Measurements from ENCODE around the gene CNNM4. TPM values are rescaled to one million over a fixed set of nuclear protein-coding genes. Genes with fewer than 3 reads are reported as not detected.

CNNM4 gene
- 17.9 TPM for polyA plus RNA-seq
- long read RNA-seq, donor 1, full-length matches to known transcripts, result 2 of 8 reads
- long read RNA-seq, donor 1, partial matches to known transcripts, result 6 of 8 reads
- long read RNA-seq, donor 1, other reads (novel, unspliced or antisense), result 0 of 8 reads
- long read RNA-seq, donor 2, full-length matches to known transcripts, result 6 of 6 reads
- long read RNA-seq, donor 2, partial matches to known transcripts, result 0 of 6 reads
- long read RNA-seq, donor 2, other reads (novel, unspliced or antisense), result 0 of 6 reads
- long read RNA-seq, donor 3, result 0 reads
- long read RNA-seq, donor 4, result 0 reads
- long read RNA-seq, donor 5, full-length matches to known transcripts, result 4 of 15 reads
- long read RNA-seq, donor 5, partial matches to known transcripts, result 11 of 15 reads
- long read RNA-seq, donor 5, other reads (novel, unspliced or antisense), result 0 of 15 reads
- long read RNA-seq, donor 6, full-length matches to known transcripts, result 1 of 20 reads
- long read RNA-seq, donor 6, partial matches to known transcripts, result 19 of 20 reads
- long read RNA-seq, donor 6, other reads (novel, unspliced or antisense), result 0 of 20 reads
- long read RNA-seq, donor 7, full-length matches to known transcripts, result 2 of 18 reads
- long read RNA-seq, donor 7, partial matches to known transcripts, result 16 of 18 reads
- long read RNA-seq, donor 7, other reads (novel, unspliced or antisense), result 0 of 18 reads
- long read RNA-seq, donor 8, full-length matches to known transcripts, result 1 of 27 reads
- long read RNA-seq, donor 8, partial matches to known transcripts, result 26 of 27 reads
- long read RNA-seq, donor 8, other reads (novel, unspliced or antisense), result 0 of 27 reads
- long read RNA-seq, donor 9, full-length matches to known transcripts, result 1 of 7 reads
- long read RNA-seq, donor 9, partial matches to known transcripts, result 6 of 7 reads
- long read RNA-seq, donor 9, other reads (novel, unspliced or antisense), result 0 of 7 reads
- long read RNA-seq, donor 10, full-length matches to known transcripts, result 1 of 6 reads
- long read RNA-seq, donor 10, partial matches to known transcripts, result 5 of 6 reads
- long read RNA-seq, donor 10, other reads (novel, unspliced or antisense), result 0 of 6 reads
- long read RNA-seq, donor 11, result 0 reads

- peak; percentile 96 to 98 for DNase-seq
- Histone ChIP-seq H3K9me3 (ENCODE audit: control insufficient read depth, low read depth, low read length) (no peaks in the 10 kb centered on the region), H3K36me3 (ENCODE audit: control insufficient read depth, insufficient read depth, low read length) (no peaks in the 10 kb centered on the region), H3K27me3 (ENCODE audit: control insufficient read depth, insufficient read depth, low read length) (no peaks in the 10 kb centered on the region), H3K4me3 (ENCODE audit: low read length) (peak within 1 kb of the TSS; percentile 86), H3K27ac (ENCODE audit: low read length) (peak within 1 kb of the TSS; percentile 82), H3K4me1 (ENCODE audit: control insufficient read depth, insufficient read depth, low read length) (peaks cover 45% of the 10 kb centered on the region)
- WGBS (ENCODE audit: insufficient coverage, low lambda C conversion rate), result 100% methylated on average over 1 of the region's 62 CpGs
Observed at GRCh38 chr2:96760036-96760985, at the start of gene CNNM4. Gene CNNM4, plus strand, starts transcription at chr2:96760902. Its CDS starts 98 bp downstream, at chr2:96761000.

GRCh38 chr2:96710985-96711384, 49.7 kb upstream of the CNNM4 start:
- 92% methylated on average over 3 of the region's 3 CpGs for WGBS (ENCODE audit: insufficient coverage, low lambda C conversion rate)

GRCh38 chr2:96715658-96716057, 45.0 kb upstream of the CNNM4 start:
- Histone ChIP-seq H3K4me3 (ENCODE audit: low read length) (no peak overlapping the region), H3K36me3 (ENCODE audit: control insufficient read depth, insufficient read depth, low read length) (peaks cover 41% of the 10 kb centered on the region), H3K27ac (ENCODE audit: low read length) (no peak overlapping the region), H3K9me3 (ENCODE audit: control insufficient read depth, low read depth, low read length) (no peaks in the 10 kb centered on the region), H3K27me3 (ENCODE audit: control insufficient read depth, insufficient read depth, low read length) (no peaks in the 10 kb centered on the region), H3K4me1 (ENCODE audit: control insufficient read depth, insufficient read depth, low read length) (peaks cover 7% of the 10 kb centered on the region)
- 80% methylated on average over 1 of the region's 5 CpGs for WGBS (ENCODE audit: insufficient coverage, low lambda C conversion rate)
- no peak for DNase-seq

More at GRCh38 chr2:96710985-96711384, 49.7 kb upstream of the CNNM4 start:
- DNase-seq, result no peak
- H3K36me3 ChIP-seq (ENCODE audit: control insufficient read depth, insufficient read depth, low read length), result peaks cover 71% of the 10 kb centered on the region
- H3K27ac ChIP-seq (ENCODE audit: low read length), result no peak overlapping the region
- H3K4me3 ChIP-seq (ENCODE audit: low read length), result no peak overlapping the region
- H3K27me3 ChIP-seq (ENCODE audit: control insufficient read depth, insufficient read depth, low read length), result no peaks in the 10 kb centered on the region
- H3K9me3 ChIP-seq (ENCODE audit: control insufficient read depth, low read depth, low read length), result no peaks in the 10 kb centered on the region
- peaks cover 7% of the 10 kb centered on the region for H3K4me1 ChIP-seq (ENCODE audit: control insufficient read depth, insufficient read depth, low read length)

GRCh38 chr2:96716388-96716787, 44.3 kb upstream of the CNNM4 start:
- H3K4me3 ChIP-seq (ENCODE audit: low read length), result no peak overlapping the region
- H3K4me1 ChIP-seq (ENCODE audit: control insufficient read depth, insufficient read depth, low read length), result peaks cover 8% of the 10 kb centered on the region
- no peak for DNase-seq
- no peak overlapping the region for H3K27ac ChIP-seq (ENCODE audit: low read length)
- no peaks in the 10 kb centered on the region for H3K9me3 ChIP-seq (ENCODE audit: control insufficient read depth, low read depth, low read length)
- no peaks in the 10 kb centered on the region for H3K27me3 ChIP-seq (ENCODE audit: control insufficient read depth, insufficient read depth, low read length)
- H3K36me3 ChIP-seq (ENCODE audit: control insufficient read depth, insufficient read depth, low read length), result peaks cover 34% of the 10 kb centered on the region

GRCh38 chr2:96726131-96726530, 34.6 kb upstream of the CNNM4 start:
- no peak overlapping the region for H3K27ac ChIP-seq (ENCODE audit: low read length)
- H3K4me3 ChIP-seq (ENCODE audit: low read length), result no peak overlapping the region
- H3K4me1 ChIP-seq (ENCODE audit: control insufficient read depth, insufficient read depth, low read length), result peaks cover 4% of the 10 kb centered on the region
- no peaks in the 10 kb centered on the region for H3K27me3 ChIP-seq (ENCODE audit: control insufficient read depth, insufficient read depth, low read length)
- peaks cover 48% of the 10 kb centered on the region for H3K36me3 ChIP-seq (ENCODE audit: control insufficient read depth, insufficient read depth, low read length)
- no peak for DNase-seq
- no peaks in the 10 kb centered on the region for H3K9me3 ChIP-seq (ENCODE audit: control insufficient read depth, low read depth, low read length)
- WGBS (ENCODE audit: insufficient coverage, low lambda C conversion rate), result 94% methylated on average over 2 of the region's 4 CpGs

- Histone ChIP-seq H3K27me3 (ENCODE audit: control insufficient read depth, insufficient read depth, low read length) (no peaks in the 10 kb centered on the region), H3K4me3 (ENCODE audit: low read length) (no peak overlapping the region), H3K9me3 (ENCODE audit: control insufficient read depth, low read depth, low read length) (no peaks in the 10 kb centered on the region), H3K27ac (ENCODE audit: low read length) (peak overlapping the region; percentile 21), H3K36me3 (ENCODE audit: control insufficient read depth, insufficient read depth, low read length) (peaks cover 56% of the 10 kb centered on the region), H3K4me1 (ENCODE audit: control insufficient read depth, insufficient read depth, low read length) (no peaks in the 10 kb centered on the region)
- peak; percentile 39 to 48 for DNase-seq
- WGBS (ENCODE audit: insufficient coverage, low lambda C conversion rate), result 67% methylated on average over 1 of the region's 5 CpGs
Observed at GRCh38 chr2:96727431-96727830, 33.3 kb upstream of the CNNM4 start.

- WGBS (ENCODE audit: insufficient coverage, low lambda C conversion rate), result no CpG with 5 or more reads among the region's 7 CpGs
Observed at GRCh38 chr2:96729748-96730147, 31.0 kb upstream of the CNNM4 start.

GRCh38 chr2:96730212-96730611, 30.5 kb upstream of the CNNM4 start:
- peaks cover 20% of the 10 kb centered on the region for H3K4me1 ChIP-seq (ENCODE audit: control insufficient read depth, insufficient read depth, low read length)
- WGBS (ENCODE audit: insufficient coverage, low lambda C conversion rate), result no CpG with 5 or more reads among the region's 2 CpGs
- no peak for DNase-seq
- H3K4me3 ChIP-seq (ENCODE audit: low read length), result no peak overlapping the region
- no peaks in the 10 kb centered on the region for H3K9me3 ChIP-seq (ENCODE audit: control insufficient read depth, low read depth, low read length)
- H3K27me3 ChIP-seq (ENCODE audit: control insufficient read depth, insufficient read depth, low read length), result no peaks in the 10 kb centered on the region
- peaks cover 79% of the 10 kb centered on the region for H3K36me3 ChIP-seq (ENCODE audit: control insufficient read depth, insufficient read depth, low read length)
- H3K27ac ChIP-seq (ENCODE audit: low read length), result no peak overlapping the region

More at GRCh38 chr2:96729748-96730147, 31.0 kb upstream of the CNNM4 start:
- no peaks in the 10 kb centered on the region for H3K9me3 ChIP-seq (ENCODE audit: control insufficient read depth, low read depth, low read length)
- no peak for DNase-seq
- no peak overlapping the region for H3K4me3 ChIP-seq (ENCODE audit: low read length)
- peaks cover 75% of the 10 kb centered on the region for H3K36me3 ChIP-seq (ENCODE audit: control insufficient read depth, insufficient read depth, low read length)
- H3K4me1 ChIP-seq (ENCODE audit: control insufficient read depth, insufficient read depth, low read length), result peaks cover 16% of the 10 kb centered on the region
- no peak overlapping the region for H3K27ac ChIP-seq (ENCODE audit: low read length)
- no peaks in the 10 kb centered on the region for H3K27me3 ChIP-seq (ENCODE audit: control insufficient read depth, insufficient read depth, low read length)

- Histone ChIP-seq H3K27me3 (ENCODE audit: control insufficient read depth, insufficient read depth, low read length) (no peaks in the 10 kb centered on the region), H3K36me3 (ENCODE audit: control insufficient read depth, insufficient read depth, low read length) (peaks cover 71% of the 10 kb centered on the region)
- WGBS (ENCODE audit: insufficient coverage, low lambda C conversion rate), result no CpG with 5 or more reads among the region's 3 CpGs
Observed at GRCh38 chr2:96733931-96734330, 26.8 kb upstream of the CNNM4 start.

More at GRCh38 chr2:96733931-96734330, 26.8 kb upstream of the CNNM4 start:
- peak; percentile 61 to 76 for DNase-seq
- H3K4me3 ChIP-seq (ENCODE audit: low read length), result no peak overlapping the region
- H3K27ac ChIP-seq (ENCODE audit: low read length), result peak overlapping the region; percentile 81
- H3K4me1 ChIP-seq (ENCODE audit: control insufficient read depth, insufficient read depth, low read length), result peaks cover 28% of the 10 kb centered on the region
- H3K9me3 ChIP-seq (ENCODE audit: control insufficient read depth, low read depth, low read length), result no peaks in the 10 kb centered on the region

Data from large intestine (tissue), 12 donors.